ENCODE data around the gene ILDR1. TPM values are rescaled to one million over a fixed set of nuclear protein-coding genes. Genes with fewer than 3 reads are reported as not detected.

ILDR1 gene
- total RNA-seq, 1 donor = not detected

DNA sequence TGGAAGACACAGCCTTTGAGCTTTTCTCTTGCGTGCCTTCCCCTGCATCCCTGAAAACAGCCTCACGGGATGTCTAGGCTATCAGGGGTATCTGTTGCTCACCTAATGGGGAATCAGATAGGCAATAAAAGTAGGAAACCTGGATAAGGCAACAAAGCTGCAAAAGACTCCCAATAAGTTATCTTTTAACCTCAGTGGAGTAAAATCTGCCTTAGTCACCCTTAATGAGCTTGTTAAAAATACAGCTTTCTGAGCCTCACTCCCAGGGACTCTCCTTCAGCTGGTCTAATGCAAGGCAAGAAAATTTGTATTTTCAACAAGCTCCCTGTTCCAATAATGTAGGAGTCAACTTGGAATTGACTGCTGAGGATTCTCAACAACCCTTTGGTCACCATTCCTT is 25.6 kb downstream of the ILDR1 start:
- no peak for DNase-seq (ENCODE audit: low read depth)
- TF ChIP-seq CTCF (IDR thresholded peaks at IDR 0.05; ENCODE audit: insufficient read depth, low read depth, low read length) = no peak
- no peak overlapping the region for H3K4me3 ChIP-seq (ENCODE audit: low read depth, low read length)

DNA sequence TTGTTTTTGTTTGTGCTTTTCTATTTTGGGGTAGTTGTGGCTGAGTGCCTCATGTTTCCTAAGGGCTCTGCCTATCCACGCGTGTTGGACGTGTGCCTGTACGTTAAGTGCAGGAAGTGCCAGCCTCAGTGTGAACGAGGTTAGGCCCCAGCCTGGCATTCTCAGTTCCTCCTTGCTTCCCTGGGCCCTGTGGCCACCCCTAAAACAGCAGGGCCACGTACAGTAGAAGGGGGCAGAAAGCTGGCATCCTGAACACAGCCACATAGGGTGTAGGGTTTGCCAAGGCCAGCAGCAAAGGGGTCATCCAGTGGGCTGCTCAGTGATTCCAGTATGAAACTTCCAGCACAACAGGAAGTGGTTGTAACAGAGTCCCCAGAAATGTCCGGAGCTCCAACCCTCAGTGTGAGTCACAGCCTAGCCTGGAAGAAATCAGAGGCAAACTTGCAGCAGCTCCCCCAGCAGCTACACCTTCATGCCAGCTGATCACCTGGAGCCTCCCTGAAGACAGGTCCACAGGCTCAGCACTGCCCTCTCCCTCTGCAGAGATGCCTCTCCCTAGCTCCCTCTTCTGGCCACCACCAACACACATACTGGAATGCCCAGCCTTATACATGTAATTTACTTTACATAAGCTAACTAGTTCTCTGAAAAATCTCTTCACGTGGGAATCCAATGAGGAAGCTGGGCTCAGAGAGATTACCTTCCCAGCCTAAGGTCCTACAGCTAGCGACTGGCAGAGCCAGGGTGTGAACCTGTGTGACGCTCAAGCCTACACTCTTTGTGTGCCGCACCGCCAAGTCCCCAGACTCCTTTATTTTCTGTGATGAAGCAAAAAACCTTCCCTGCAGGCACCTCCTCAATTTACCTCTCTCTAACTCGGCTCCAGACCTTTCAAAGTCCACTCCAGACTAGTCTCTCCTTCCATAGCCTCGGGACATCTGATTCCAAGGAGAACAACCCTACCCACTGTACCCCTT is 26.6 kb downstream of the ILDR1 start:
- peak; percentile 44 for DNase-seq (ENCODE audit: low read depth)
- TF ChIP-seq CTCF (IDR thresholded peaks at IDR 0.05; ENCODE audit: insufficient read depth, low read depth, low read length) = peak; percentile 60
- no peak overlapping the region for H3K4me3 ChIP-seq (ENCODE audit: low read depth, low read length)

DNA sequence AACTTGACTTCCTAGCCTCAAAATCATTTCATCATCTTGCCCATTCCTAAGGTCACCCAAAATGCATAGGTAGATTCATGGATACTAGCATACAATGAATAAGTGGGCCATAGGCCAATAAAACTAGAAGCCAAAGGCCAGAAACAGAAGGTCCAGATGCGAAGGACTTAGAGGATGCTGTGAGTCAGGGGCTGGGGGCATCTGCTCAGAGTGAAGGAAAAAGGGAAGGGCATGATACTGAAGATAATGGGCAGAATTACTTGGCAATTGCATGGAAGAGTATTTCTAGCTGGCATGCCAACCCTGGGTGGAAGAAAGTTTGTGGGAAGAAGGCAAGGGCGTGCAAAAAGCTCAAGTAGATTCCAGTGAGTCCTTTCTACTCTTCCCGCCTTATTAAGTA is 27.5 kb downstream of the ILDR1 start:
- no peak overlapping the region for H3K4me3 ChIP-seq (ENCODE audit: low read depth, low read length)
- no peak for TF ChIP-seq CTCF (IDR thresholded peaks at IDR 0.05; ENCODE audit: insufficient read depth, low read depth, low read length)
- no peak for DNase-seq (ENCODE audit: low read depth)

- no peak for DNase-seq (ENCODE audit: low read depth)
- H3K4me3 ChIP-seq (ENCODE audit: low read depth, low read length) = no peak overlapping the region
- TF ChIP-seq CTCF (IDR thresholded peaks at IDR 0.05; ENCODE audit: insufficient read depth, low read depth, low read length) = no peak
Observed at GRCh38 chr3:121992601-121993560, 29.2 kb downstream of the ILDR1 start.

- no peak for TF ChIP-seq CTCF (IDR thresholded peaks at IDR 0.05; ENCODE audit: insufficient read depth, low read depth, low read length)
- peak; percentile 25 for DNase-seq (ENCODE audit: low read depth)
- no peak overlapping the region for H3K4me3 ChIP-seq (ENCODE audit: low read depth, low read length)
Observed at GRCh38 chr3:121989943-121990342, 32.1 kb downstream of the ILDR1 start.

DNA sequence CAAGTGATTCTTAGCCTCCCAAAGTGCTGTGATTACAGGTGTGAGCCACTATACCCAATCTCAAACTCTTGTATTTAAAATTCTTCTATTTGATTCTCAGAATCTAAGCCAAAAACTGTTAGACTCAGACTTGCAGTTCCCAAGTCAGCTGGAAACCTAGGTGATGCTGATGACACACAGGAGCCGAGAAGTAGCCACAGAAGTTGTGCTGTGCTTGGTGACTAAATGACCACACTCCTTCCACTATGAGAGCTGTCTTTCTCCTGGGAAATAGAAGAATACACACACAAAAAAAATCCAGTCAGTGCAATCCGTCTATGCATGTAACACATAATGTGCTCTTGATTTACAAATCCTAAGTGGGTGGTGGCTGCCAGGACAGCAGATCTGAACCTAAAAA is 33.9 kb downstream of the ILDR1 start:
- TF ChIP-seq CTCF (IDR thresholded peaks at IDR 0.05; ENCODE audit: insufficient read depth, low read depth, low read length) = no peak
- H3K4me3 ChIP-seq (ENCODE audit: low read depth, low read length) = no peak overlapping the region
- DNase-seq (ENCODE audit: low read depth) = no peak

Measured in fibroblast of villous mesenchyme (primary cell).